ENCODE data around the gene FOXP2.
"Not testable (repeated sequence)": the region's sequence is repeated elsewhere in the genome, so short reads cannot be mapped to it uniquely, and the experiment has no call there.

The FOXP2 gene

DNA sequence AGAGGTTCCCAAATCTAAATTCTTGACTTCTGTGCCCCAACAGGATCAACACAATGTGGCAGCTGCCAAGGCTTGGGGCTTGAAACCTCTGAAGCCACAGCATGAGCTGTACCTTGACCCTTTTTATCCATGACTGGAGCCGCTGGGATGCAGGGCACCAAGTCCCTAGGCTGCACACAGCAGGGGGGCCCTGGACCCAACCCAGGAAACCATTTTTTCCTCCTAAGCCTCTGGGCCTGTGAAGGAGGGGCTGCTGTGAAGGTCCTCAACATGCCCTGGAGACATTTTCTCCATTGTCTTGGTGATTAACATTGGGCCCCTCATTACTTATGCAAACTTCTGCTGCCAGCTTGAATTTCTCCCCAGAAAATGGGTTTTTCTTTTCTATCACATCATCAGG, 72.6 kb downstream of the FOXP2 start:
- H3K9me3 ChIP-seq (ENCODE audit: control insufficient read depth in 5 of 5, low read length in 5 of 5) = peaks cover 0 to 8% (median 3%) of the 10 kb centered on the region in 5 donors
- no peak overlapping the region for H3K27ac ChIP-seq (ENCODE audit: low read depth, low read length)
- no peaks in the 10 kb centered on the region for H3K27me3 ChIP-seq (ENCODE audit: control insufficient read depth in 5 of 5, insufficient read depth in 4 of 5, low read length in 5 of 5)
- no peak overlapping the region for H3K9ac ChIP-seq (ENCODE audit: low read length in 5 of 5)
- no peaks in the 10 kb centered on the region for H3K36me3 ChIP-seq (ENCODE audit: control insufficient read depth in 5 of 5, insufficient read depth in 5 of 5, low read length in 5 of 5)
- peaks cover 0 to 1% (median 0%) of the 10 kb centered on the region in 5 donors for H3K4me1 ChIP-seq (ENCODE audit: control insufficient read depth in 5 of 5, insufficient read depth in 5 of 5, low read length in 5 of 5)
- no peak overlapping the region for H3K4me3 ChIP-seq (ENCODE audit: low read depth in 1 of 5, low read length in 5 of 5)

DNA sequence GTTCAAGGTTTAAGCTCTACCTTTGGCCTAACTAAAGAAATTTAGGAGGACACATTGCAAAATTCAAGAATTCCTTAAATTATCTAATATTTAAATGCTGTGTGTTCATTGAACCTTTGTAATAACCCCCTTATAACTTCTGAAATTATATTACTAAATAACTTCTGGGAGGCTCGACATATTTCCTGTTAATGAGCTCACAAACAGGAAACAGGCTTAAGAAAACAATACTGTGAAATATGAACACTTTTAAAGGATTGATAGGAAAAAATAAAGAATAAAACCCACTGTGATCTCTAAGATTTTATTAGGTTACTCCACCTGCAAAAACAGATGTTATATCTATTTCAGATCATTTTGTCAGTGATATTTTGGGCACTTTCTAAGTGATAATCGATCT, 74.1 kb downstream of the FOXP2 start:
- H3K27me3 ChIP-seq (ENCODE audit: control insufficient read depth in 5 of 5, insufficient read depth in 4 of 5, low read length in 5 of 5) = no peaks in the 10 kb centered on the region
- H3K4me3 ChIP-seq (ENCODE audit: low read depth in 1 of 5, low read length in 5 of 5) = no peak overlapping the region
- H3K27ac ChIP-seq (ENCODE audit: low read depth, low read length) = no peak overlapping the region
- no peaks in the 10 kb centered on the region for H3K36me3 ChIP-seq (ENCODE audit: control insufficient read depth in 5 of 5, insufficient read depth in 5 of 5, low read length in 5 of 5)
- peaks cover 0 to 8% (median 3%) of the 10 kb centered on the region in 5 donors for H3K9me3 ChIP-seq (ENCODE audit: control insufficient read depth in 5 of 5, low read length in 5 of 5)
- H3K9ac ChIP-seq (ENCODE audit: low read length in 5 of 5) = no peak overlapping the region
- no peaks in the 10 kb centered on the region for H3K4me1 ChIP-seq (ENCODE audit: control insufficient read depth in 5 of 5, insufficient read depth in 5 of 5, low read length in 5 of 5)

DNA sequence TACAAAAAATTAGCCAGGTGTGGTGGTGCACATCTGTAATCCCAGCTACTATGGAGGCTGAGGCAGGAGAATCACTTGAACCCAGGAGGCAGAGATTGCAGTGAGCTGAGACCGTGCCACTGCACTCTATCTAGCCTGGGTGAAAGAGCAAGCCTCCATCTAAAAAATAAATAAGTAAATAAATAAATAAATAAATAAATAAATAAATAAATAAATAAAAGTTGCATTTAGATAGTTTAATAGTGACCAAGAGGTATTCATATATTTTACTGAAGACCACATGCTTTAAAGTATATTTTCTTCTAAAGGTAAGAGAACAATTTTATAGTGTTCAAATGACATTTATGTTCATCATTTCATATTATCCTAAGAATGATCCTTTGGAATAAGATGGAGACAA, 82.9 kb downstream of the FOXP2 start:
- not testable (repeated sequence) for H3K4me3 ChIP-seq (ENCODE audit: low read depth in 1 of 5, low read length in 5 of 5); H3K9ac ChIP-seq (ENCODE audit: low read length in 5 of 5); H3K4me1 ChIP-seq (ENCODE audit: control insufficient read depth in 5 of 5, insufficient read depth in 5 of 5, low read length in 5 of 5); H3K27me3 ChIP-seq (ENCODE audit: control insufficient read depth in 5 of 5, insufficient read depth in 4 of 5, low read length in 5 of 5); H3K9me3 ChIP-seq (ENCODE audit: control insufficient read depth in 5 of 5, low read length in 5 of 5); H3K27ac ChIP-seq (ENCODE audit: low read depth, low read length); H3K36me3 ChIP-seq (ENCODE audit: control insufficient read depth in 5 of 5, insufficient read depth in 5 of 5, low read length in 5 of 5)

DNA sequence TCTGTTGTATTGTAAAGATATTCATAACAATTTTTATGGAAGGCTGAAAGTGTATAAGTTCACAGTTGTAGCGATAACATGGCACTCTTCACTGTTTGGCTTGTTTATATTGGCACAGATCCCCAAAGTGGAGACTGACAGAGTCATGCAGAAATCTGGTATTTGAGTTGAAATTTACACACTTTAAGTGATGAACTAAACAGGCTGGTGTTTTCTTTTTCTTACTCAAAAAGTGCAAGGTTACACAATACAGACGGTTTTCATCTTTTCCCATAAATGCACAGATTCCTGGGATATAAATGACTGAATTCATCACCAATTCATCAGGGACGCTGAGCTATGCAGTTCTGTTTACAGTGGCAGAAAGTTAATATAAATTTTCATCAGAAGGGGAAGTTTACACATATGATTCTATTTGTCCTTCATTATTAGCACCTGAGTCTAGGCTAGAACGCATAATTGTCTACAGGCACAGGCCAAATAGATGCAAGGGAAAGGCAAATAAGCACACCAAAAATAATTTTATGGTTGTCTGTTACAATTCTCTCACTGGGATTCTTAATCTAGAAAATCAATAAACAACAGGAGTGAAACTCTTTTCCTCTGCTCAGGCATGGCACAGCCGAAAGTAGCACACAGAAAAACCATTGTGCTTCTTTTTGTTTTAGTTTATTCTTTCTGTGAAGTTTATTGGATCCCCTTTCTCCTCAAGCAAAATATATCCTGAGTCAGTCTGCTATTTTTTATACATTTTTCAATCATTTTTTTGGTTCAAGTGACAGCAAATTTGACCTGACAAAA, 88.0 kb downstream of the FOXP2 start:
- Histone ChIP-seq H3K4me1 (ENCODE audit: control insufficient read depth in 5 of 5, insufficient read depth in 5 of 5, low read length in 5 of 5) (peaks cover 0 to 10% (median 3%) of the 10 kb centered on the region in 5 donors), H3K36me3 (ENCODE audit: control insufficient read depth in 5 of 5, insufficient read depth in 5 of 5, low read length in 5 of 5) (no peaks in the 10 kb centered on the region), H3K4me3 (ENCODE audit: low read depth in 1 of 5, low read length in 5 of 5) (no peak overlapping the region), H3K27ac (ENCODE audit: low read depth, low read length) (no peak overlapping the region), H3K9ac (ENCODE audit: low read length in 5 of 5) (no peak overlapping the region), H3K9me3 (ENCODE audit: control insufficient read depth in 5 of 5, low read length in 5 of 5) (no peaks in the 10 kb centered on the region), H3K27me3 (ENCODE audit: control insufficient read depth in 5 of 5, insufficient read depth in 4 of 5, low read length in 5 of 5) (no peaks in the 10 kb centered on the region)

DNA sequence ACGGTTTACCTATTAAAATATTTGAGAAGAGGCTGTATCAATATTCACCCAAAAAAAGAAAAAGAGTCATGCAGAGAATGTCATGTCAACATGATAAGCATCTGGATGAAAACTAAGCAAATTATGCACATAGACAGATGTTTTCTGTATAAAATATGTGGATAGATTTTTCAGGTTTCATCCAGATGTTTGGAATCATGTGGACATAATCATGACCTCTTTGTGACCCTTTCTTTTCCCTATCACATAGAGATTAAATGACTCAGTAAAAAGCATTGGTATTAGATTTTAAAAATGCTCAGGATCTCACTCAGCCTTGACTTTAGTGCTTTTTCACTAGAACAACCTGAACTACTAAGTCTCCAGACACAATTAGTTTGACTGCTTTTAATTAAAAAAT, 90.0 kb downstream of the FOXP2 start:
- Histone ChIP-seq H3K9me3 (ENCODE audit: control insufficient read depth in 5 of 5, low read length in 5 of 5) (no peaks in the 10 kb centered on the region), H3K27me3 (ENCODE audit: control insufficient read depth in 5 of 5, insufficient read depth in 4 of 5, low read length in 5 of 5) (no peaks in the 10 kb centered on the region), H3K36me3 (ENCODE audit: control insufficient read depth in 5 of 5, insufficient read depth in 5 of 5, low read length in 5 of 5) (no peaks in the 10 kb centered on the region), H3K4me1 (ENCODE audit: control insufficient read depth in 5 of 5, insufficient read depth in 5 of 5, low read length in 5 of 5) (peaks cover 0 to 11% (median 3%) of the 10 kb centered on the region in 5 donors), H3K9ac (ENCODE audit: low read length in 5 of 5) (no peak overlapping the region), H3K4me3 (ENCODE audit: low read depth in 1 of 5, low read length in 5 of 5) (no peak overlapping the region), H3K27ac (ENCODE audit: low read depth, low read length) (no peak overlapping the region)

DNA sequence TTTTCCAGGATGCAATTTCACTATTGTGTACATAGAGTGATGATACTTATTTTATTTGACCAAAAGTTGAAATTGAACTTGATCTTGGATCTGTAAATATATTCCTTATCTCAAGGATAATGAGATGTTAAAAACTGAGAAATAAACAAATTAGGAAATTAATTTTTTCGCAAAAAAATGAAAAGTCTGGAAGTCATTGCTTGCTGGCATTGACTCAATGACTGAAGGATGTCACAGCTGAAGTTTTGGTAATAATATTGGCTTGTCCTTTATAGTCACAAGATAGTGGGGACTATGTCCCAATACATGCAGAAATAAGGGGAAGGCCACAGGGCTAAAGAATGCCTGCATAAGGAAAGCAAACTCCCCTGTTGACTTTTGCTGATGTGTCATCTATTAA, 92.8 kb downstream of the FOXP2 start:
- no peak overlapping the region for H3K4me3 ChIP-seq (ENCODE audit: low read depth in 1 of 5, low read length in 5 of 5)
- no peaks in the 10 kb centered on the region for H3K36me3 ChIP-seq (ENCODE audit: control insufficient read depth in 5 of 5, insufficient read depth in 5 of 5, low read length in 5 of 5)
- H3K4me1 ChIP-seq (ENCODE audit: control insufficient read depth in 5 of 5, insufficient read depth in 5 of 5, low read length in 5 of 5) = peaks cover 0 to 8% (median 3%) of the 10 kb centered on the region in 5 donors
- H3K9ac ChIP-seq (ENCODE audit: low read length in 5 of 5) = no peak overlapping the region
- no peaks in the 10 kb centered on the region for H3K27me3 ChIP-seq (ENCODE audit: control insufficient read depth in 5 of 5, insufficient read depth in 4 of 5, low read length in 5 of 5)
- H3K9me3 ChIP-seq (ENCODE audit: control insufficient read depth in 5 of 5, low read length in 5 of 5) = peaks cover 0 to 3% (median 0%) of the 10 kb centered on the region in 5 donors
- no peak overlapping the region for H3K27ac ChIP-seq (ENCODE audit: low read depth, low read length)

DNA sequence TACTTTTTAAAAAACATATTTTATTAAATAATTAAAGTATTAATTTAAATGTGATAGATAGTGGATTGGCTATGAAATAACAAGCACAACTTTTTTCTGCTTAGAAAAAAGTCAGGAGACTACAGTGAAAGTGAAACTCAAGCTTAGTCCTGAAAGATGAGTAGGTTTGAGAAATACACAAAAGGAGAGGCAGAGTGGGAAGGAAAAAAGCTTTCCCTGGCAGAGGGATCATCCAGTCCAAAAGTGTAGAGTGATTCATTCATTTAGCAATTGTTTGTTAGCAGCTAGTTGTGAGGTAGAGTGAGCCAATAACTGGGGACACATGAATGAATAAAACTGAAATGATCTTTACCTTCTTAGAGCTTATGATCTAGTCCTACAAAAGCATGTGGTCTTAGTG, 93.5 kb downstream of the FOXP2 start:
- no peak overlapping the region for H3K9ac ChIP-seq (ENCODE audit: low read length in 5 of 5)
- H3K4me1 ChIP-seq (ENCODE audit: control insufficient read depth in 5 of 5, insufficient read depth in 5 of 5, low read length in 5 of 5) = peaks cover 0 to 3% (median 0%) of the 10 kb centered on the region in 5 donors
- peaks cover 0 to 3% (median 0%) of the 10 kb centered on the region in 5 donors for H3K9me3 ChIP-seq (ENCODE audit: control insufficient read depth in 5 of 5, low read length in 5 of 5)
- no peak overlapping the region for H3K4me3 ChIP-seq (ENCODE audit: low read depth in 1 of 5, low read length in 5 of 5)
- H3K27ac ChIP-seq (ENCODE audit: low read depth, low read length) = no peak overlapping the region
- H3K36me3 ChIP-seq (ENCODE audit: control insufficient read depth in 5 of 5, insufficient read depth in 5 of 5, low read length in 5 of 5) = no peaks in the 10 kb centered on the region
- no peaks in the 10 kb centered on the region for H3K27me3 ChIP-seq (ENCODE audit: control insufficient read depth in 5 of 5, insufficient read depth in 4 of 5, low read length in 5 of 5)

DNA sequence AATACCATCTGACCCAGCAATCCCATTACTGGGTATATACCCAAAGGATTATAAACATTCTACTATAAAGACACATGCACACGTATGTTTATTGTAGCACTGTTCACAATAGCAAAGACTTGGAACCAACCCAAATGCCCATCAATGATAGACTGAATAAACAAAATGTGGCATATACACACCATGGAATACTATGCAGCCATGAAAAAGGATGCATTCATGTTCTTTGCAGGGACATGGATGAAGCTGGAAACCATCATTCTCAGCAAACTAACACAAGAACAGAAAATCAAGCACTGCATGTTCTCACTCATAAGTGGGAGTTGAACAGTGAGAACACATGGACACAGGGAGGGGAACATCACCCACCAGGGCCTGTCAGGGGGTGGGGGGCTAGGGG, 96.2 kb downstream of the FOXP2 start:
- H3K36me3 ChIP-seq (ENCODE audit: control insufficient read depth in 5 of 5, insufficient read depth in 5 of 5, low read length in 5 of 5); H3K9me3 ChIP-seq (ENCODE audit: control insufficient read depth in 5 of 5, low read length in 5 of 5); H3K9ac ChIP-seq (ENCODE audit: low read length in 5 of 5); H3K27me3 ChIP-seq (ENCODE audit: control insufficient read depth in 5 of 5, insufficient read depth in 4 of 5, low read length in 5 of 5); H3K4me3 ChIP-seq (ENCODE audit: low read depth in 1 of 5, low read length in 5 of 5); H3K4me1 ChIP-seq (ENCODE audit: control insufficient read depth in 5 of 5, insufficient read depth in 5 of 5, low read length in 5 of 5); H3K27ac ChIP-seq (ENCODE audit: low read depth, low read length): not testable (repeated sequence)

DNA sequence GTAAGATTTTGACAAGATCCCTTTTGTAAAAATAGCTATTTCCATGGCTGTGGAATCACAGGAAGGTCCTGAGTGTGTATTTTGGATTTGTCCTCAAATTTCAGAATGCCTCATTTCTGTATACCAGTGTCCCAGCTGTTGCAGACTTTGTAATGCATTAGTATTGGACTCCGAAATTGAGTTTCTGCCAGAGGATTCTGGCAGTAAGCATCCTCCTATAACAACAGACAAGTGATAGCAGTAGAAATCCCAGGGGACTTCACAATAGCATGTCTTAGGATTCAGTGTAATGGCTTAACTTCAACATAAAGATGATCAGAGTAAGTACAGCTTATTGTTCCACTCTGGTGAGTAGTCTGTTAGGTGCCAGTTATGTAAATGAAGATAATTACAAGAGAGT, 104.6 kb downstream of the FOXP2 start:
- Histone ChIP-seq H3K9me3 (ENCODE audit: control insufficient read depth in 5 of 5, low read length in 5 of 5) (no peaks in the 10 kb centered on the region), H3K27me3 (ENCODE audit: control insufficient read depth in 5 of 5, insufficient read depth in 4 of 5, low read length in 5 of 5) (no peaks in the 10 kb centered on the region), H3K36me3 (ENCODE audit: control insufficient read depth in 5 of 5, insufficient read depth in 5 of 5, low read length in 5 of 5) (no peaks in the 10 kb centered on the region), H3K9ac (ENCODE audit: low read length in 5 of 5) (no peak overlapping the region), H3K27ac (ENCODE audit: low read depth, low read length) (no peak overlapping the region), H3K4me3 (ENCODE audit: low read depth in 1 of 5, low read length in 5 of 5) (no peak overlapping the region), H3K4me1 (ENCODE audit: control insufficient read depth in 5 of 5, insufficient read depth in 5 of 5, low read length in 5 of 5) (no peaks in the 10 kb centered on the region)

DNA sequence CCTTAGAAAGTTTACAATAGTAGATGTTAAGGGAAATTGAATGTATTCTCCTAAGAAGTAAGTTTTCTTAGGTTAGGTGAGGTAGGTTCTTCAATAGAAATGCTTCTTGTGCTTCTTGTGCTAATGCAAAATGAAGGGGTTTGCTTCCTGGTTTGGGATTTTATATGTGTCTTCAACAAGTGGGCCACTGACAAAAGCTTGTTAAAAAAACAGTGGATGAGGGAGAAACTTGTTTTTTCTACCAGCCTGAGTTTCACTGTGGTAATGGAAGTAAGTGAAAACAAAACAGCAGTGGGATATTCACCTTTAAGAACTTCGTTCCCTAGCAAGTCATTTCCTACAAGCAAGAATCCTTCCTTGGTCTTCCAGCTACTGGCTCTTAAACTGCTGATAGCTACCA, 107.5 kb downstream of the FOXP2 start:
- H3K9ac ChIP-seq (ENCODE audit: low read length in 5 of 5) = no peak overlapping the region
- no peaks in the 10 kb centered on the region for H3K9me3 ChIP-seq (ENCODE audit: control insufficient read depth in 5 of 5, low read length in 5 of 5)
- no peak overlapping the region for H3K4me3 ChIP-seq (ENCODE audit: low read depth in 1 of 5, low read length in 5 of 5)
- no peaks in the 10 kb centered on the region for H3K27me3 ChIP-seq (ENCODE audit: control insufficient read depth in 5 of 5, insufficient read depth in 4 of 5, low read length in 5 of 5)
- no peaks in the 10 kb centered on the region for H3K4me1 ChIP-seq (ENCODE audit: control insufficient read depth in 5 of 5, insufficient read depth in 5 of 5, low read length in 5 of 5)
- no peaks in the 10 kb centered on the region for H3K36me3 ChIP-seq (ENCODE audit: control insufficient read depth in 5 of 5, insufficient read depth in 5 of 5, low read length in 5 of 5)
- H3K27ac ChIP-seq (ENCODE audit: low read depth, low read length) = no peak overlapping the region
